Ovary (tissue), 3 donors: ENCODE measurements around the gene ATP7B.
"Not testable (repeated sequence)": the region's sequence is repeated elsewhere in the genome, so short reads cannot be mapped to it uniquely, and the experiment has no call there.

Source experiments
- POLR2A ChIP-seq: fragments of 450-650 bp; IDR thresholded peaks from one replicate; pipeline ENCODE4 v1.6.1; 2017; ENCODE audit warnings: antibody characterized with exemption, mild to moderate bottlenecking, moderate library complexity
- TF ChIP-seq, protein P1 (sequence below), 3 donors: fragments of 450-650 bp in 2 of 3; fragments of 200-600 bp in 1 of 3; IDR thresholded peaks; one replicate each; pipeline versions ENCODE4 v1.5.1 to v1.8.0; 2016 to 2022; ENCODE audit warnings: antibody characterized with exemption in 3 of 3, mild to moderate bottlenecking in 1 of 3
- donor health status: DM: no; HTN: no; CAD: no.

DNA sequence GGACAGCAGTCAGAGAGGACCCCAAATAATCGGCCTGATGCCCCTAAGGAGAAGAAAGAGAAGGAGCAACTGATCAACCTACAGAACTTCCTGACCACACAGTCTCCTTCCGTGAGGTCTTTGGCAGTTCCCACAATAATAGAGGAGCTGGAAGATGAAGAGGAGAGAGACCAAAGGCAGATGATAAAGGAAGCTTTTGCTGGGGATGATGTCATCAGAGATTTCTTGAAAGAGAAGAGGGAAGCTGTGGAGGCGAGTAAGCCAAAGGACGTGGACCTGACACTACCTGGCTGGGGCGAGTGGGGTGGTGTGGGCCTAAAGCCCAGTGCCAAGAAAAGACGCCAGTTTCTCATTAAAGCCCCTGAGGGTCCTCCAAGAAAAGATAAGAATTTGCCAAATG is 19.2 kb upstream of the ATP7B start:
- TF ChIP-seq, protein P1, sequence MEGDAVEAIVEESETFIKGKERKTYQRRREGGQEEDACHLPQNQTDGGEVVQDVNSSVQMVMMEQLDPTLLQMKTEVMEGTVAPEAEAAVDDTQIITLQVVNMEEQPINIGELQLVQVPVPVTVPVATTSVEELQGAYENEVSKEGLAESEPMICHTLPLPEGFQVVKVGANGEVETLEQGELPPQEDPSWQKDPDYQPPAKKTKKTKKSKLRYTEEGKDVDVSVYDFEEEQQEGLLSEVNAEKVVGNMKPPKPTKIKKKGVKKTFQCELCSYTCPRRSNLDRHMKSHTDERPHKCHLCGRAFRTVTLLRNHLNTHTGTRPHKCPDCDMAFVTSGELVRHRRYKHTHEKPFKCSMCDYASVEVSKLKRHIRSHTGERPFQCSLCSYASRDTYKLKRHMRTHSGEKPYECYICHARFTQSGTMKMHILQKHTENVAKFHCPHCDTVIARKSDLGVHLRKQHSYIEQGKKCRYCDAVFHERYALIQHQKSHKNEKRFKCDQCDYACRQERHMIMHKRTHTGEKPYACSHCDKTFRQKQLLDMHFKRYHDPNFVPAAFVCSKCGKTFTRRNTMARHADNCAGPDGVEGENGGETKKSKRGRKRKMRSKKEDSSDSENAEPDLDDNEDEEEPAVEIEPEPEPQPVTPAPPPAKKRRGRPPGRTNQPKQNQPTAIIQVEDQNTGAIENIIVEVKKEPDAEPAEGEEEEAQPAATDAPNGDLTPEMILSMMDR (IDR thresholded peaks at IDR 0.05): not testable (repeated sequence)
- not testable (repeated sequence) for TF ChIP-seq POLR2A
